HEK293 (cell line): ENCODE data around the gene ISOC1.

Experiments used
- BCL11A ChIP-seq: fragments of 450-650 bp; formaldehyde crosslinking; IDR thresholded peaks from 2 replicates; pipeline ENCODE4 v1.5.1; 2016; ENCODE audit warnings: low read depth, missing biosample characterization, missing genetic modification characterization
- CTCF ChIP-seq: fragments of 450-650 bp; formaldehyde crosslinking; IDR thresholded peaks from 2 replicates; pipeline ENCODE4 v1.5.1; 2016; ENCODE audit warnings: missing biosample characterization, missing genetic modification characterization
- ZFP3 ChIP-seq: fragments of 450-650 bp; formaldehyde crosslinking; IDR thresholded peaks from 2 replicates; pipeline ENCODE4 v1.5.1; 2016; ENCODE audit warnings: low read depth, missing biosample characterization, missing genetic modification characterization
- ZIC2 ChIP-seq: fragments of 450-650 bp; formaldehyde crosslinking; IDR thresholded peaks from 2 replicates; pipeline ENCODE4 v1.5.1; 2016; ENCODE audit warnings: missing biosample characterization, missing genetic modification characterization
- ZNF157 ChIP-seq: fragments of 450-650 bp; formaldehyde crosslinking; IDR thresholded peaks from 2 replicates; pipeline ENCODE4 v1.5.1; 2016; ENCODE audit warnings: missing biosample characterization, missing genetic modification characterization
- ZNF274 ChIP-seq, 2 experiments: fragments of 200-500 bp in 1 of 2; fragments of 450-650 bp in 1 of 2; sonication (Bioruptor generic) in 1 of 2; formaldehyde crosslinking in 1 of 2; IDR thresholded peaks; 2 replicates each; pipeline versions ENCODE4 v1.5.1 to v1.6.1; 2014 to 2016; ENCODE audit warnings: borderline replicate concordance in 1 of 2, inconsistent platforms in 1 of 2, low read length in 1 of 2, missing biosample characterization in 1 of 2, missing genetic modification characterization in 1 of 2
- ZNF292 ChIP-seq: fragments of 450-650 bp; formaldehyde crosslinking; IDR thresholded peaks from 2 replicates; pipeline ENCODE4 v1.5.1; 2016; ENCODE audit warnings: low read depth, missing biosample characterization, missing genetic modification characterization, borderline replicate concordance
- ZNF449 ChIP-seq: fragments of 450-650 bp; formaldehyde crosslinking; IDR thresholded peaks from 2 replicates; pipeline ENCODE4 v1.5.1; 2017; ENCODE audit warnings: missing biosample characterization, mild to moderate bottlenecking, missing genetic modification characterization, moderate library complexity
- ZNF776 ChIP-seq: fragments of 450-650 bp; formaldehyde crosslinking; IDR thresholded peaks from 2 replicates; pipeline ENCODE4 v1.5.0; 2017; ENCODE audit warnings: missing biosample characterization, missing genetic modification characterization, borderline replicate concordance
- ZNF791 ChIP-seq: fragments of 450-650 bp; formaldehyde crosslinking; IDR thresholded peaks from 2 replicates; pipeline ENCODE4 v1.5.1; 2016; ENCODE audit warnings: missing biosample characterization, missing genetic modification characterization
- ZSCAN5A ChIP-seq: fragments of 450-650 bp; formaldehyde crosslinking; IDR thresholded peaks from 2 replicates; pipeline ENCODE4 v1.5.1; 2016; ENCODE audit warnings: missing biosample characterization, missing genetic modification characterization
- TF ChIP-seq, protein P1 (sequence below): fragments of 450-650 bp; formaldehyde crosslinking; conservative IDR thresholded peaks from 2 replicates; pipeline ENCODE4 v1.5.1; 2016; ENCODE audit warnings: low read depth, missing biosample characterization, missing genetic modification characterization
- TF ChIP-seq, protein P2 (sequence below): fragments of 450-650 bp; formaldehyde crosslinking; IDR thresholded peaks from 2 replicates; pipeline ENCODE4 v1.5.1; 2017; ENCODE audit warnings: missing biosample characterization, missing genetic modification characterization

DNA sequence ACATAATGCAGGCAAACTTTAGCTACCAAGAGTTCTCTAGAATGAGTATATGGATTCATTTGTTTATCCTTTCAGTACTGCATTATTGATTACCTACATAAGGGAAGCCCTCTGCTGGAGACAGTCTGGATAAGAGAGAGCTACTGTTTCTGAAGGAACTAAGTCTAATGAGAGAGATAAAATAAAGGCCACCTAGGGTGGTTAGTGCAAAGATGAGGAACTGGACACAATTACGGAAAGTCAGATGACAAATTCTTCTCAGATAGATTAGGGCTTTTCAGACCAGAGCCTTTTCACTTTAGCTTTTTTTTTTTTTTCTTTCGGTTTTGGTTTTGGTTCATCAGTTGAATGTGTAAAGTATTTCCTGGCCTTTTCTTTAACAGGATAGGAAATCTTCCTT lies 31.3 kb downstream of the ISOC1 start:
- TF ChIP-seq CTCF (tag by site-specific recombination), result no peak
- no peak for TF ChIP-seq ZFP3 (tag by site-specific recombination)
- TF ChIP-seq ZIC2, result no peak
- TF ChIP-seq ZSCAN5A (tag by site-specific recombination), result no peak
- no peak for TF ChIP-seq BCL11A (tag by site-specific recombination)
- TF ChIP-seq ZNF449, result no peak
- no peak for TF ChIP-seq ZNF274 (IDR thresholded peaks at IDR 0.05; ENCODE audit: low read length)
- TF ChIP-seq ZNF274 (tag by site-specific recombination; IDR thresholded peaks at IDR 0.05; ENCODE audit: borderline replicate concordance), result no peak
- TF ChIP-seq, protein P1, sequence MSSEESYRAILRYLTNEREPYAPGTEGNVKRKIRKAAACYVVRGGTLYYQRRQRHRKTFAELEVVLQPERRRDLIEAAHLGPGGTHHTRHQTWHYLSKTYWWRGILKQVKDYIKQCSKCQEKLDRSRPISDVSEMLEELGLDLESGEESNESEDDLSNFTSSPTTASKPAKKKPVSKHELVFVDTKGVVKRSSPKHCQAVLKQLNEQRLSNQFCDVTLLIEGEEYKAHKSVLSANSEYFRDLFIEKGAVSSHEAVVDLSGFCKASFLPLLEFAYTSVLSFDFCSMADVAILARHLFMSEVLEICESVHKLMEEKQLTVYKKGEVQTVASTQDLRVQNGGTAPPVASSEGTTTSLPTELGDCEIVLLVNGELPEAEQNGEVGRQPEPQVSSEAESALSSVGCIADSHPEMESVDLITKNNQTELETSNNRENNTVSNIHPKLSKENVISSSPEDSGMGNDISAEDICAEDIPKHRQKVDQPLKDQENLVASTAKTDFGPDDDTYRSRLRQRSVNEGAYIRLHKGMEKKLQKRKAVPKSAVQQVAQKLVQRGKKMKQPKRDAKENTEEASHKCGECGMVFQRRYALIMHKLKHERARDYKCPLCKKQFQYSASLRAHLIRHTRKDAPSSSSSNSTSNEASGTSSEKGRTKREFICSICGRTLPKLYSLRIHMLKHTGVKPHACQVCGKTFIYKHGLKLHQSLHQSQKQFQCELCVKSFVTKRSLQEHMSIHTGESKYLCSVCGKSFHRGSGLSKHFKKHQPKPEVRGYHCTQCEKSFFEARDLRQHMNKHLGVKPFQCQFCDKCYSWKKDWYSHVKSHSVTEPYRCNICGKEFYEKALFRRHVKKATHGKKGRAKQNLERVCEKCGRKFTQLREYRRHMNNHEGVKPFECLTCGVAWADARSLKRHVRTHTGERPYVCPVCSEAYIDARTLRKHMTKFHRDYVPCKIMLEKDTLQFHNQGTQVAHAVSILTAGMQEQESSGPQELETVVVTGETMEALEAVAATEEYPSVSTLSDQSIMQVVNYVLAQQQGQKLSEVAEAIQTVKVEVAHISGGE (tag by site-specific recombination), result no peak
- no peak for TF ChIP-seq ZNF776
- no peak for TF ChIP-seq ZNF157 (tag by site-specific recombination)
- no peak for TF ChIP-seq ZNF791 (tag by site-specific recombination)
- TF ChIP-seq, protein P2, sequence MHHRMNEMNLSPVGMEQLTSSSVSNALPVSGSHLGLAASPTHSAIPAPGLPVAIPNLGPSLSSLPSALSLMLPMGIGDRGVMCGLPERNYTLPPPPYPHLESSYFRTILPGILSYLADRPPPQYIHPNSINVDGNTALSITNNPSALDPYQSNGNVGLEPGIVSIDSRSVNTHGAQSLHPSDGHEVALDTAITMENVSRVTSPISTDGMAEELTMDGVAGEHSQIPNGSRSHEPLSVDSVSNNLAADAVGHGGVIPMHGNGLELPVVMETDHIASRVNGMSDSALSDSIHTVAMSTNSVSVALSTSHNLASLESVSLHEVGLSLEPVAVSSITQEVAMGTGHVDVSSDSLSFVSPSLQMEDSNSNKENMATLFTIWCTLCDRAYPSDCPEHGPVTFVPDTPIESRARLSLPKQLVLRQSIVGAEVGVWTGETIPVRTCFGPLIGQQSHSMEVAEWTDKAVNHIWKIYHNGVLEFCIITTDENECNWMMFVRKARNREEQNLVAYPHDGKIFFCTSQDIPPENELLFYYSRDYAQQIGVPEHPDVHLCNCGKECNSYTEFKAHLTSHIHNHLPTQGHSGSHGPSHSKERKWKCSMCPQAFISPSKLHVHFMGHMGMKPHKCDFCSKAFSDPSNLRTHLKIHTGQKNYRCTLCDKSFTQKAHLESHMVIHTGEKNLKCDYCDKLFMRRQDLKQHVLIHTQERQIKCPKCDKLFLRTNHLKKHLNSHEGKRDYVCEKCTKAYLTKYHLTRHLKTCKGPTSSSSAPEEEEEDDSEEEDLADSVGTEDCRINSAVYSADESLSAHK (tag by site-specific recombination), result no peak
- TF ChIP-seq ZNF292 (tag by site-specific recombination), result no peak
